ENCODE measurements around the gene STARD7.
A peak's percentile ranks its signal among the peaks of the same experiment; 100 is the strongest.
"Not testable (repeated sequence)": the region's sequence is repeated elsewhere in the genome, so short reads cannot be mapped to it uniquely, and the experiment has no call there.

Gene STARD7, protein sequence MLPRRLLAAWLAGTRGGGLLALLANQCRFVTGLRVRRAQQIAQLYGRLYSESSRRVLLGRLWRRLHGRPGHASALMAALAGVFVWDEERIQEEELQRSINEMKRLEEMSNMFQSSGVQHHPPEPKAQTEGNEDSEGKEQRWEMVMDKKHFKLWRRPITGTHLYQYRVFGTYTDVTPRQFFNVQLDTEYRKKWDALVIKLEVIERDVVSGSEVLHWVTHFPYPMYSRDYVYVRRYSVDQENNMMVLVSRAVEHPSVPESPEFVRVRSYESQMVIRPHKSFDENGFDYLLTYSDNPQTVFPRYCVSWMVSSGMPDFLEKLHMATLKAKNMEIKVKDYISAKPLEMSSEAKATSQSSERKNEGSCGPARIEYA

DNA sequence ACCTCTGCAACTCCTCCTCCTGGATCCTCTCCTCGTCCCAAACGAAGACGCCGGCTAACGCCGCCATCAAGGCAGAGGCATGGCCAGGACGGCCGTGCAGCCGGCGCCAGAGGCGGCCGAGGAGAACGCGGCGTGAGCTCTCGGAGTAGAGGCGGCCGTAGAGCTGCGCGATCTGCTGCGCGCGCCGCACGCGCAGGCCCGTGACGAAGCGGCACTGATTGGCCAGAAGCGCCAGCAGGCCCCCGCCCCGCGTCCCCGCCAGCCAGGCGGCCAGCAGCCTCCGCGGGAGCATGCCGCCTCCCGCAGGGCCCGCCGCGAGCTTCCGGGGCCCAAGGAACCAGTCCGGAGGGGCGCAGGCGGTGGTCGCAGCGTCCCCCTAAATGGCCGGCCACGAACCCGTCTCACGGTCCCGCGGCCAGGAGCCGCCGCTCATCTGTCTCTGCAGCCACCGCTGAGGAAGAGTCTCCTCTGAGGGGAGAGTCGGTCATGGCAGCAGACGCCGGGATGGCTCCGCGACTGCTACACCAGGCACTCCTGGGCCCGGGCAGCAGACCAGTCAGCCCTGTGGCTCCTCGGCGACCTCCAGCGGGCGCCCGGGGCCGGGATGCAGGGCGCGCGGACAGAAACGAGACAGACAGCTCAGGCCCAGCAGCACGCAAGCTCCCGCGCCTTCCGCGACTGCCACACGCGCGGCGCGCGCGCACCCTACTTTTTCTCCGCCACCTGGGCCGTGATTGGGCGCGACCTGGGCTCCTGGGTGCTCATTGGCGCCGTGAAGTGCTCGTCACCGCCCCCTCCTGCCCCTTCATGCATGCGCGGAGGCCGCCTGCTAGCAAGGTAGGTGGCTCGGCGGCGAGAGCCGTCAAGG, at the start of gene STARD7:
STARD7 (minus strand) TSS at position 685 of the 868 bp plus-strand sequence; CDS start at position 292, 393 bp downstream.
- peak; percentile 97 to 98 for DNase-seq (ENCODE audit: low read depth in 2 of 2)

DNA sequence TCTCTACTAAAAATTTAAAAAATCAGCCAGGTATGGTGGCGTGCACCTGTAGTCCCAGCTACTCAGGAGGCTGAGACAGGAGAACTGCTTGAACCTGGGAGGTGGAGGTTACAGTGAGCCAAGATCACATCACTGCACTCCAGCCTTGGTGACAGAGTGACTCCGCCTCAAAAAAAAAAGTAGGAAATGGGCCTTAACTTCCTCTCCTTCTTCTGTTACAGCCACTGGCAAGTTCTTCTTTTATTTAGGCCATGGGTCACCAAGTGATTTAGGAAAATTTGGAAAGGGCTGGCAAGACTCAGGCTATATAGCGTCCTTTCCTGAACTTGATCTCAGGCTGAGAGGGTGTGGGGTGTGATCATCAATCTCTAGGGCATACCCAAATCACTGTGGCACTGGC, 49.1 kb upstream of the STARD7 start:
- DNase-seq (ENCODE audit: low read depth in 2 of 2): not testable (repeated sequence)

DNA sequence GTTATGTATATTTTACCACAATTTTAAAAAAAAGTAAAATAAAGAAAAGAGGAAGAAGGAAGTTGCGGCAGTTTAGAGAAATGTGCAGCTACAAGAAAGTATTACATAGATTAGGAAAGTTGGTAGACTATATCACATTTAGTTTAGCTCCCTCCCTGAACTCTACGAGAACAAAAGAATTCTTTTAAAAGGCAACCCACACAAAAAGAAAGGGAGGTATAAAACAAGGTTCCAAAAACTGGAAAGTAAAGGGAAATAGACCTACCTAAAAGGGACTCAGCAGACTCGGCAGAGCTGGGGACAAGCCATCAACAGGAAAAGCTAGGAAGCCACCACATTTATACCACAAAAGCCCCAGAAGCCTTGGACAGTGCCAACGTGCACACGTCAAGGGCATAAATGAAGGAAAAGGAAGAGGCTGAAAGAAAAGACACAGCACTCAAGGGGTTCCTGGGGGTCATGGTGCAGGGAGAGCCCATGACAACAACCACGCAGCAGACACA, 48.0 kb upstream of the STARD7 start:
- DNase-seq (ENCODE audit: low read depth in 2 of 2): no peak

DNA sequence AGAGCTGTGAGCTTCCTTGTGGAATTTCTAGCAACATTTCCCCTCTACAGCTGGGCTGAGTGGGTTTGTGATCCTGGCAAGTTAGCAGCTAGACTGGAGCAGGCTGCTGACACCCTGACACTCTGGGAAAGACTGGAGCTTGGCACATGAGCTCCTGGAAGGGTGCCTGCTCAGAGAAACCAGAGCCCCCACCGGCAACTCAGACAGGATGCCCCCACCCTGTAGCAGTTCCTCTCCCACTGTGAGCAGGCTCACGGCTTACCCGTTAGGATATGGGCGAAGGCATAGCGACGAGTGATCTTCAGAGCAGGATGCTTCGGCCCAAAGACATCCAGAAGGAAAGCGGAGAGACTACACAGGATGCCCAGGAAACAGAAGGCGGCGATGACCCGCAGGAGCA, 45.9 kb upstream of the STARD7 start:
- DNase-seq (ENCODE audit: low read depth in 2 of 2): no peak

DNA sequence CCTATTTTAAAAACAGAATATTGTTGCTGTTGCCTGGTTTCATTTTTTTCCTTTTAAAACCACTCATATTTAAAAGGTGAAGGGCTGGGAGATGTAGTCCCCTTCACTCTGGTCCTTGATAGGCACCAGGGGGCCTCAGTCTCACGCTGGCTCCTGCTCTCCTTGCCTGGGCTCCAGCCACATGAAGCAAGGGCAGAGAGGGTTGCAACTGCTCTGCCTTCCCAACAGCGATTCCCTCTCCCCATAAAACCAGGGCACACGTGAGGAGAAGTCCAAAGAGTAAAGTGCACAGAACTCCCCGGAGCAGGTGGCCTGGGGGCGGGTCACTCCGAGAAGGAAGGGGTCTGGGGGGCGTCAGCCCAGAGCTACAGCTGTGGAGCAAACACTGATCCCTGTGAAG, 44.4 kb upstream of the STARD7 start:
- no peak for DNase-seq (ENCODE audit: low read depth in 2 of 2)

DNA sequence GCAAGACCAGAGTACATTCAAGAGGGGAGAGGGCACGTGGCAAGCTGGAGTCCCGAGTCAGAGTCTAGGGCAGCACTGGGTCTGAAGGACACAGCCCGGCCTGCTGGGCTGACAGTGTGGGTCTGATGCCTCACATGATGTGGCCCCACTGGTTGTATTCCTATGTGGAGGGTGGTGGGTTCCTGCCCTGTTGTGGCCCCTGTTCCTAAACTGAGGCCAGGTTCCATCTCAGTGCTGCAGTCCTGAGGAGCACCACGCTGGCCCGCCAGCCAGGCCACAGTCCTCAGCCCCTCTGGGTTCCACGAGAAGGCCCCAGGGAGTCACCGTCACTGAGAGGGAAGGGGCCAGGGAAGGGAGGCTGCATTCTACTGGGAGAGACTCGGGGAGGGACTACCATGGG, 43.9 kb upstream of the STARD7 start:
- no peak for DNase-seq (ENCODE audit: low read depth in 2 of 2)

DNA sequence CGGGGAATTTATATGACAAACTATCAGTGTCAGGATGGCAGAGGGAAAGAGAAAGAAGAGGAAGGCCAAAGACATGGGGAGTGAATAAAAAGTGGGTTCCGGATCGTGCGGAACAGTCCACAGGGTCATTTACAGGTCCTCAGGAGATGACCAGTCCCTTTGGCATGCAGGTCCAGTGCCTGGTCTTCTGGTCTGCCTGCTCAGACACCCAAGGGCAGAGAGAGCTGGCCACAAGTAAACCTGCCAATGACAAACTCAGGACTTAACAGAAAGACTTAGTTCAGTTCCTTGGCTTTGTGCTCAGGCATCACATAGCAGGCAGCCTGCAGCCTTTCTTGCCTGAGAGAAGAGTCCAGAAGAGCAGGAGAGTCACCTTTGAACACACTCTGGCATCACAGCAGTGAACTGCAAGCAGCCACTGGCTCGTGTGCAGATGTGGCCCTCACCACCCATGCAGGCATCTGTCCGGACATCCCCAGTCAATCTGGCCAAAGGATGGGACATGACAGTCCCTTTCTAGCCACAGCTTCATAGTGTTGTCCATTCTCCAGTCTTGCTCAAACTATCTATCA, 43.2 kb upstream of the STARD7 start:
- no peak for DNase-seq (ENCODE audit: low read depth in 2 of 2)

DNA sequence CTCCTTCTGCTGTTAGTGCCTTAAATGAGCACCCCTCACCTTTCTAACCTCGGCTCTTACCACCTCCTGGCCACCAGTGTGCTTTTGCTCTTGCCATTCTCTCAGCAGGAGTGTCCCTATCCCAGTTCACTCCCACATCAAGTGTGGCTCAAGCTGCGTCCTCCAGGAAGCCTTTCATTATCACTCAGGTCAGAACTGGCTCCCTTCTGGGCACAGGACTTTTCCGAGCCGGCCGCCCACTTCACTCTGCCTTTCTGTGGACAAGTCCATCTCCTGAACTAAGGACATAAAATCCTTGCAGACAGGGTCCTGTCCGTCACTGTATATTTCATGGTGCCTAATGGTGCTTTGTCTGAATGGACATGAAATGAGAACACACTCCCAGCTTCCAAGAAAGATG, 41.6 kb upstream of the STARD7 start:
- DNase-seq (ENCODE audit: low read depth in 2 of 2): no peak

DNA sequence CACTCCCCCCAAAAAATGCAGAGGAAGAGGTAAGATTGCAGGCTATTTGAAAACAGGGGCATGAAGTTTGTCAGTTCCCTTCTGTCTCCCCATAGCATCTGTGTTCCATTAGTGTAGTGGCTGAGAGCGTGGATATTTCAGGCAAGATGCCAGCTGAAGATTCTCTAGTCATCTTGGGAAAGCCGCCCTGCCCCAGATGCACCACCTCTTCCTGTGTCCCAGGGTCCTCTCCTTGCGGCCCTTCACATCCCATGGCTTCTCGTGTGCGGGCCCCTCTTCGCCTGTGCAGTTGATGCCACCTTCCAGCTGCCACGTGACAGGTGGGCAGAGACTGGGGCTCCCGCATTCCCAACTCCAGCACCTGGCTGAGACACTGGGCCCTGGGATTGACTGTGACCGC, 41.0 kb upstream of the STARD7 start:
- no peak for DNase-seq (ENCODE audit: low read depth in 2 of 2)

DNA sequence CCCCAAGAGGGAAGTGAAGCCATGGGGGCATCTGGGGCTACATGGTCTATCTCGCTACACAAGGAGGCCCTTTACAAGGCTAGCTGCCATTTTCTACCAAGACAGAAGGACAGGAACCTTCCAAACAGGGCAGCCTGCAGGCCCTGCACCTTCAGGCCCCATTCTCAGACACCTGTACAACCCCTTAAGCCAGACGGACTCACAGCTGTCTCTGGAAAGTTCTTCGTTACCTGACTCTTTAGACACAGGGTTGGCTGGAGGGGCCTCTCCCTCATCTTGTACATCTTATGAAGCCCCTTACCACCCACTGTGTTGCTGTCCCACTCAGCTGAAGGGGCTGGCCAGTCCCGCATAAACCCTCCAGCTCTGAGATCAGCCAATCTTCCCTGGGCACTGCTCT, 40.0 kb upstream of the STARD7 start:
- DNase-seq (ENCODE audit: low read depth in 2 of 2): no peak

DNA sequence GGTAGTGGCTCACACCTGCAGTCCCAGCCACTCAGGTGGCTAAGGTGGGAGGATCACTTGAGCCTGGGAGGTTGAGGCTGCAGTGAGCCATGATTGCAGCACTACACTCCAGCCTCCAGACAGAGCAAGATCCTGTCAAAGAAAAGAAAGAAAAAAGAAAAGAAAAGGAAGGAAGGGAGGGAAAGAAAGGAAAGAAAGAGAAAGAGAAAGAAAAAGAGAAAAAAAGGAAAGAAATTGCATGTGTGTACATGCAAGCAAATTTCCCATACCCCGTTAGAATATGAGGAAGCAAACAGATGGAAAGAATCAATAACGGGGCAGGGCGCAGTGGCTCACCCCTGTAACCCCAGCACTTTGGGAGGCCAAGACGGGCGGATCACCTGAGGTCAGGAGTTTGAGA, 39.3 kb upstream of the STARD7 start:
- DNase-seq (ENCODE audit: low read depth in 2 of 2): no peak

DNA sequence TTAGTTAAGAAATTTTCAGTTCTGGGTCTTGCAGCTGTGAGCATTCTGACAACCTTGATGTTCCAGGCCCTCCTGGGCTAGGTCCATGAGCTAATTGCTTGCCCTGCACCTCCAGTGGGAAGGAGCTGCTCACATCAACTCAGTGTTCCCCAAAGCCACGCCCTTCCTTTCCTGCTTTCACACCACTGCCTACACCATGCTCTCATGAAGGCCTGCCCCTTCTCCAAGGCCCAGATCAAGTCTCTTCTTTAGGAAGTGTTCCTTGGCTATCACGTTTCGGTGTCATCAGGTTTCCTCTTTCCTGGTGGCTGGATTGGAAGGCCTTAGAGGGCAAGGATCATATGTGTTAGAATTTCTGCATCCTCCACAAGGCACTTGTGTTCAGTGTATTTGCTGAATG, 38.4 kb upstream of the STARD7 start:
- no peak for DNase-seq (ENCODE audit: low read depth in 2 of 2)

DNA sequence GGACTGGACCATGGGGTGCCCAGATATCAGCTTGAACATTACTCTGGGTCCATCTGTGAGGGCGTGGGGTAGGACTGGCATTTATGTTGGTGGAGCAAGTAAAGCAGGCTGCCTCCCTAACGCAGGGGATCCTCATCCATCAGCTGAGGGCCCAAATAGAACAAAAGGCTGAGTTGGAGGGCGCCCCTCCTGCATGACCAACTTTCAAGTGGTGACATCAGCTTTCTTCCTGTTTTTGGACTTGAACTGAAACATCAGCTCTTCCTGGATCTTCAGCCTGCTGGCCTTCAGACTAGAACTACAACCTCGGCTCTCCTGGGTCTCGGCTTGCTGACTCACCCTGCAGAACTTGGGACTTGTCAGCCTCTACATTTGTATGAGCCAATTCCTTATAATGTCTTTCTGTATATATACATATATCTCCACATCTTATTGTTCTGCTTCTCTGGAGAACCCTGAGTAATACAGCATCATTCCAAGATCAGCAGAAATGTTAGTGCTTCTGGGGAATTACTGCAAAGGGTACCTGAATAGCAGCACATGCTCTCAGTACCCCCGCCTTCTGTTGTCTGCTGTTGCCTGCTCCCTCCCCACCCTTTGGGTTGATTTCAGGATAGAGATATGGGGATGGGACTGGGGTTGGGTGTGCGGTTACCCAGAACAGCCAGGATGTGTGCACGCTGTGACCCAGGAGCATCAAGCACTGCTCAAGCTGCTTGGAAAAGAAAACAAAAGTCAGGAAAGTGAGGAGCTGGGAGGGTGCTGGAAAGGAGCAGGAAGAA, 37.2 kb upstream of the STARD7 start:
- DNase-seq (ENCODE audit: low read depth in 2 of 2): no peak

DNA sequence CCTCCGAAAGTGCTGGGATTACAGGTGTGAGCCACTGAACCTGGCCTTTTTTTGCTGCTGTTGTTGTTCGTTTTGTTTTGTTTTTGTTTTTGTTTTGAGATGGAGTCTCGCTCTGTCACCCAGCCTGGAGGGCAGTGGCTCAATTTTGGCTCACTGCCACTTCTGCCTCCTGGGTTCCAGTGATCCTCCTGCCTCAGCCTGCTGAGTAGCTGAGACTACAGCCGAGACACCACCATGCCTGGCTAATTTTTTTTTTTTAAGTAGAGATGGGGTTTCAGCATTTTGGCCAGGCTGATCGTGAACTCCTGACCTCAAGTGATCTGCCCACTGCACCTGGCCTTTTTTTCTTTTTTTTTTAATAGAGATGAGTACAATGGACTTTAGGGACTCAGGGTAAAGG, 35.2 kb upstream of the STARD7 start:
- DNase-seq (ENCODE audit: low read depth in 2 of 2): no peak

DNA sequence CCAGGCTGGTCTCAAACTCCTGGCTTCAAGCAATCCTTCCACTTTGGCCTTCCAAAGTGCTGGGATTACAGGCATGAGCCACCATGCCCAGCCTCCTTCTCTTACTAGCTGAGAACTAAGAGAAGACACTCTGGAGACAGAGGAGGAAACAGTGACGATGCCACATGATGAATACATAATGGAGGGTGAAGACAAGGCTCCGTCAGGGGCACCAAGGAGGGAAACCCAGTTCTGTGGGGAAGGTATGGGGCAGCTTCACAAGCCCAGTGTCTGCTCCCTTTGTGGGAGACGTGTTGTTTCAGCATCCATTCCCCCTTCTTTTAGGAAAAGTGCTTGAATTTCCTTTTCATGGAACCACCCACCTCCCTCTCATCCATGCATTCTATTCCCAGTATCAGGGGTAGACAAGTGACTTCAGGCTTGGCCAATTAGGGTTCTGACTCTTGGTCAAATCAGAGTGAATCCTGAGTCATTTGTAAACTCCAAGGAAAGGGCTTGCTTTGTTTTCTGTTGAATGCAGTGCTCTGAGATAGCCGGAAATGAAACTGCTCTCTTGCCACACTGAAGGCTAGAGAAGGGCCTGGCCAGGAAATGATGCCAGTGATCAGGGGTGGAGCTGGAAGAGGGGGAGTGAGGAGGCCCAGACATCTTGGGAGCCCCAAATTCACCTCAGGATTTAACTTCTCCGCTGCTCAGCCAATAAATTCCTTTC, 33.4 kb upstream of the STARD7 start:
- DNase-seq (ENCODE audit: low read depth in 2 of 2): peak; percentile 43 to 57

DNA sequence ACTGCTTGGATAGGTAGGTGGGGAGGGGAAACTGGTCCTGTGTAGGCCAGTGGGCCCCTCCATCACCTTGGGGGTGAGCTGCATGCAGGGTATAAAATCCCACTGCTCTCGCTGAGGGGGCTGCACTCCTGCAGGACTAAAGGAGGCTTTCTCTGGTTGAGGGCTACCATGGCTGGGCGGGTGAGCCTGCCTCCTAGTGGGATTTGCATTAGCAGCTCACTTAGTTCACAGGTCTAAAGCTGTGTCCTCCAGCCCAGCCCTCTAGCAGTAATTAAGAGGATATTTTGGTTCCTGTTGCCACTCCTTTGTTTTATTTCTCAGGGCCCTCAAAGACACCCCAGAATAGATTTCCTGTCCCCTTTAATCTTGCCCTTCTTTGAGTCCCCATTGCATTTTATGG, 32.6 kb upstream of the STARD7 start:
- DNase-seq (ENCODE audit: low read depth in 2 of 2): no peak

DNA sequence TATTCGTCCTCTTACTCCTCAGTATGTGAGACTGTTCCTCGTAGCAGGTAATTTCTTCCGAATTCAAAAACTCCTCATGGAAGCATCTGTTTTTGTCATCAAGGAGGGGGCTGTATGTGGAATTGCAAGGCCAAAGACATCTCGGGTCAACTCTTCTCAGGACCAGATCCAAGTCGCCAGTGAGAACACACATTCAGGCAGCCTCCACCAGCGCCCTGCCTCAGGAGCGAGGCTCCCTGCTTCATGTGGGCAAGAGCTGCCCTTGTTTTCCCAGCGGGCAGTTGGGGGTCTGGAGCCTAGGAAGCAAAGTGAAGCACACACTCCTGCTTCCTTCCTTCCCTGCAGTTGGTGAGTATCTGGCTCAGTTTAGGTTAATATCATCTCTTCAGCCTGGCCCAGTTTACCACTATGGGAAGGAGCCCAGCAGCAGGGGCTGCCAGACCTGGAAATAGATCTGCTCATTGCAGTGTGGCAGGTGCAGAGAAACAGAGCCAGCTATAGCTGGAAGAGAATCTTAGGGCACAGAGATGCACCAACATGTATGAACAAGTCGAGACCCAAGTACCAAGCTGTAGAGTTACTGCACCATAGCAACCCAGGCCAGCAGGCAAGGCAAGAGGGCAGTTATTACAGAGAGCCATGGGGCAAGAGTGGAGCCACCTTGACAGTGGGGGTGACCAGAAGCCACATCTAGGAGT, 31.9 kb upstream of the STARD7 start:
- DNase-seq (ENCODE audit: low read depth in 2 of 2): no peak

DNA sequence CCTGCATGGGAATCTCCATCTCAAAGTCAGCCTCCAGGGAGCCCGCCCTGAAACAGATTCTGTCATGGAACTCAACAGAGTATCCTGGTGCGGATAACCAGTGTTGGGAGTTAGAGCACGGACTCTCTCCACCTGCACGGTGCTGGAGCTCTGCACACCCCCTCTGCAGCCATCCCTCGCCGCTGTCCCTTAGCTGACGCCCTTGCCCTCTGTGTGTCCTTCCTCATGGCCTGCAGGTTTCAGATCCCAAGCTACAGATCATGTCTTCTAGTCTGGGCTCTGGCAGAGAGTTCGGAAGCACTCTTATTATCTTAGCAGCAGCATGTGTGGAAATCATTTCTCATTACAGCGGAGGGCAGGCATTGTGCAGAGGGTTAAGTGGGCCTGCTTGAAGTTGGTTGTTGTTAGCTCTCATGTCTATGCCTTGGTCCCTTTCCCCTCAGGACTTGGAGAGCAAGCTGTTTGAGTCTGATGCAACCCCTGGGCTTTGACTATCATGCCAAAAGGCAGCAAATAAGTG, 31.2 kb upstream of the STARD7 start:
- DNase-seq (ENCODE audit: low read depth in 2 of 2): no peak

DNA sequence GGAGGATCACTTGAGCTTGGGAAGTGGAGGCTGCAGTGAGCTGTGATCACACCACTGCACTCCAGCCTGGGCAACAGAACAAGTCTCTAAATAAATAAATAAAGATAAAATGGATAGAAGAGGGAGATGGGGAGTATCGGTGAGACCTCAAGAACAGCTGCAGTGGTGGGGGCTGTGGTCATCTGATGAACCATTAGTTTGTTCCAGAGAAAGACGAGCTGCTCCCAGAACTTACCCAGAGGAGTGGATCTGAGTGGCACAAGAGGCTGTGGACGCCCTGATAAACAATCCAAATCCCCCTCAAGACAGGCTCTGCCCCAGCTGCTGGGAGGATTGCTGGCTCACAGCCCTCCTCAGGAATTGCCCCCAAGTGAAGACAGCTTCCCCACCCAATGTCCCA, 30.5 kb upstream of the STARD7 start:
- DNase-seq (ENCODE audit: low read depth in 2 of 2): no peak

DNA sequence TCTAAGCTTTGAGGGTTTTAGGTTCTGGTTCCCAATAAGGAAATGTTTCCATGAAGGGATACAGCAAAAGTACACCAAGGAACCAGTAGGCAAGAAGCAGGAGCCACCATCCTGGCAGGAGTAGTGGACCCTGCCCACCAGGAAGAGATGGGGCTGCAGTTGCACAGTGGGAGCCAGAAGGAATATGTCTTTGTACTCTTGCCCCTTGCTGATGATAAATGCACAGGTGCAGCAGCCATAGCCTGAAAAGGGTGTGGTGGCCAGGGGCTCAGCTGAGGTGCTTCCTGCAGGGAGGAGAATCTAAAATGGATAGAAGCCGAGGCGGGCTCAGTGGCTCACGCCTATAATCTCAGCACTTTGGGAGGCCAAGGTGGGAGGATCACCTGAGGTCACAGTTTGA, 29.6 kb upstream of the STARD7 start:
- no peak for DNase-seq (ENCODE audit: low read depth in 2 of 2)

All from stimulated activated CD8-positive, alpha-beta memory T cell treated with anti-CD3 and anti-CD28 coated beads, Interleukin-15, amount 100 ng/mL, for 48 hours (primary cell).